ENCODE measurements around the gene THRB.

The THRB gene

GRCh38 chr3:24372559-24373197 lies 122.0 kb downstream of the THRB start:
- no peak for DNase-seq

GRCh38 chr3:24370352-24371090 lies 124.1 kb downstream of the THRB start:
- no peak for DNase-seq

GRCh38 chr3:24368605-24369004 lies 126.0 kb downstream of the THRB start:
- DNase-seq = no peak

GRCh38 chr3:24367664-24368264 lies 126.9 kb downstream of the THRB start:
- no peak for DNase-seq

- DNase-seq = no peak
Observed at GRCh38 chr3:24367216-24367615, 127.4 kb downstream of the THRB start.

GRCh38 chr3:24365168-24365567 lies 129.5 kb downstream of the THRB start:
- no peak for DNase-seq

GRCh38 chr3:24364359-24364758 lies 130.3 kb downstream of the THRB start:
- DNase-seq = no peak

- DNase-seq = no peak
Observed at GRCh38 chr3:24363242-24363641, 131.4 kb downstream of the THRB start.

GRCh38 chr3:24361623-24362022 lies 133.0 kb downstream of the THRB start:
- no peak for DNase-seq

GRCh38 chr3:24360957-24361356 lies 133.7 kb downstream of the THRB start:
- DNase-seq = no peak

GRCh38 chr3:24359645-24360462 lies 134.8 kb downstream of the THRB start:
- DNase-seq = no peak

GRCh38 chr3:24359102-24359501 lies 135.5 kb downstream of the THRB start:
- DNase-seq = no peak

GRCh38 chr3:24357635-24358034 lies 137.0 kb downstream of the THRB start:
- no peak for DNase-seq

- DNase-seq = no peak
Observed at GRCh38 chr3:24355806-24356205, 138.8 kb downstream of the THRB start.

GRCh38 chr3:24354230-24354629 lies 140.4 kb downstream of the THRB start:
- no peak for DNase-seq

GRCh38 chr3:24352893-24353553 lies 141.6 kb downstream of the THRB start:
- no peak for DNase-seq

- DNase-seq = no peak
Observed at GRCh38 chr3:24351779-24352469, 142.7 kb downstream of the THRB start.

GRCh38 chr3:24349367-24350019 lies 145.2 kb downstream of the THRB start:
- DNase-seq = no peak

GRCh38 chr3:24348348-24348747 lies 146.3 kb downstream of the THRB start:
- no peak for DNase-seq

- no peak for DNase-seq
Observed at GRCh38 chr3:24344784-24345439, 149.7 kb downstream of the THRB start.

All from activated T-cell treated with anti-CD3 and anti-CD28 coated beads, Interleukin-2, amount 50 U/mL, for 48 hours (primary cell).